H1 (cell line): Measurements from ENCODE around the gene S100A13. TPM values are rescaled to one million over a fixed set of nuclear protein-coding genes. Genes with fewer than 3 reads are reported as not detected.
"Not testable (repeated sequence)": the region's sequence is repeated elsewhere in the genome, so short reads cannot be mapped to it uniquely, and the experiment has no call there.

ENCODE experiments used
- CTCF ChIA-PET: fragments of 300-600 bp; sonication (Branson Sonifier 250); formaldehyde crosslinking; loops from one replicate; lab custom pipeline; 2021; ENCODE audit not compliant: partially characterized antibody; lab: Charles Lee
- POLR2A ChIA-PET: fragments of 300-600 bp; sonication (Branson Sonifier 250); formaldehyde crosslinking; loops from one replicate; lab custom pipeline; 2021; ENCODE audit warnings: inconsistent platforms; ENCODE audit not compliant: partially characterized antibody; lab: Charles Lee
- DNase-seq, 2 experiments: peaks; one replicate each; pipeline versions ENCODE4 v3.0.0 to v3.0.0-alpha.2; 2010 to 2022; ENCODE audit warnings: low spot score in 2 of 2, low read depth in 1 of 2, mixed read lengths in 1 of 2
- FAIRE-seq: peaks from 2 replicates; lab custom pipeline; 2011; peaks lifted over from hg19 to GRCh38; lab: Jason Lieb, UNC
- H2AFZ ChIP-seq: 2 replicates; pipeline ENCODE4 v1.8.1; 2012; ENCODE audit warnings: low read length, inconsistent platforms
- H2AK5ac ChIP-seq: 2 replicates; pipeline ENCODE4 v1.6.1; 2013; ENCODE audit warnings: low read depth, low read length
- H2BK120ac ChIP-seq: replicated peaks from 2 replicates; pipeline ENCODE3; 2013; ENCODE audit warnings: low read depth, low read length, inconsistent platforms
- H2BK12ac ChIP-seq: 2 replicates; pipeline ENCODE4 v1.6.1; 2013; ENCODE audit warnings: low read depth, low read length
- H2BK15ac ChIP-seq: 2 replicates; pipeline ENCODE4 v1.6.1; 2013; ENCODE audit warnings: low read length
- H2BK20ac ChIP-seq: 2 replicates; pipeline ENCODE4 v1.6.1; 2013; ENCODE audit warnings: low read length
- H2BK5ac ChIP-seq: 2 replicates; pipeline ENCODE4 v1.6.1; 2013; ENCODE audit warnings: low read depth, low read length
- H3K14ac ChIP-seq: 2 replicates; pipeline ENCODE4 v1.6.1; 2013; ENCODE audit warnings: inconsistent platforms; ENCODE audit not compliant: insufficient read length
- H3K18ac ChIP-seq: 2 replicates; pipeline ENCODE4 v1.6.1; 2013; ENCODE audit warnings: low read length; ENCODE audit errors: extremely low read depth
- H3K23ac ChIP-seq: 2 replicates; pipeline ENCODE4 v1.6.1; 2013; ENCODE audit warnings: inconsistent platforms; ENCODE audit not compliant: insufficient read length
- H3K23me2 ChIP-seq: 2 replicates; pipeline ENCODE4 v1.6.1; 2013; ENCODE audit warnings: low read depth, low read length
- H3K27ac ChIP-seq: 2 replicates; pipeline ENCODE4 v1.6.1; 2011; ENCODE audit warnings: low read depth, low read length, inconsistent platforms
- H3K27me3 ChIP-seq, 4 experiments: replicated peaks in 1 of 4; 1 replicate in 1 of 4; 2 replicates in 3 of 4; pipeline versions ENCODE4 v1.6.1 to v1.8.1; 2011 to 2013; ENCODE audit warnings: low read length in 3 of 4, mild to moderate bottlenecking in 3 of 4, inconsistent platforms in 2 of 4, mixed read lengths in 2 of 4, moderate library complexity in 1 of 4; ENCODE audit not compliant: control insufficient read depth in 3 of 4, insufficient read depth in 3 of 4; ENCODE audit errors: extremely low read depth in 1 of 4
- H3K36me3 ChIP-seq, 4 experiments: 2 replicates each; pipeline versions ENCODE4 v1.6.1 to v1.8.1; 2011 to 2013; ENCODE audit warnings: mild to moderate bottlenecking in 4 of 4, low read length in 3 of 4, moderate library complexity in 2 of 4, control low read depth in 1 of 4, inconsistent platforms in 1 of 4; ENCODE audit not compliant: insufficient read depth in 4 of 4, control insufficient read depth in 2 of 4
- H3K4ac ChIP-seq: replicated peaks from 2 replicates; pipeline ENCODE3; 2013; ENCODE audit warnings: low read length, low read depth, mixed read lengths, inconsistent platforms; ENCODE audit not compliant: insufficient read length
- H3K4me1 ChIP-seq, 4 experiments: replicated peaks in 1 of 4; 1 replicate in 1 of 4; 2 replicates in 3 of 4; pipeline versions ENCODE4 v1.6.1 to v1.8.1; 2011 to 2013; ENCODE audit warnings: low read length in 3 of 4, inconsistent platforms in 2 of 4, mixed read lengths in 1 of 4; ENCODE audit not compliant: insufficient read depth in 4 of 4, control insufficient read depth in 3 of 4
- H3K4me2 ChIP-seq, 2 experiments: 2 replicates each; pipeline versions ENCODE4 v1.6.1 to v1.8.1; 2011 to 2013; ENCODE audit warnings: low read depth in 2 of 2, low read length in 2 of 2, control low read depth in 1 of 2, inconsistent platforms in 1 of 2, mild to moderate bottlenecking in 1 of 2; ENCODE audit not compliant: insufficient read depth in 1 of 2
- H3K4me3 ChIP-seq, 4 experiments: fragments of 200-600, 300-600 bp in 1 of 4; sonication (generic), shearing (Covaris generic), sonication (Bioruptor Twin) in 1 of 4; 2 replicates each; pipeline versions ENCODE4 v1.5.1 to v1.8.1; 2011 to 2016; ENCODE audit warnings: low read length in 4 of 4, low read depth in 3 of 4, control low read depth in 2 of 4, inconsistent platforms in 2 of 4, mild to moderate bottlenecking in 2 of 4, mixed read lengths in 1 of 4, moderate library complexity in 1 of 4; ENCODE audit not compliant: insufficient read depth in 2 of 4; ENCODE audit errors: extremely low read depth in 1 of 4
- H3K56ac ChIP-seq: replicated peaks from 2 replicates; pipeline ENCODE3; 2013; ENCODE audit warnings: low read depth, mild to moderate bottlenecking, mixed read lengths, low read length, inconsistent platforms; ENCODE audit not compliant: insufficient read length
- H3K79me1 ChIP-seq: 2 replicates; pipeline ENCODE4 v1.6.1; 2013; ENCODE audit warnings: low read depth, low read length, control low read depth
- H3K79me2 ChIP-seq, 2 experiments: 2 replicates each; pipeline versions ENCODE4 v1.6.1 to v1.8.1; 2012 to 2013; ENCODE audit warnings: low read length in 2 of 2, mild to moderate bottlenecking in 2 of 2, inconsistent platforms in 1 of 2; ENCODE audit not compliant: insufficient read depth in 2 of 2, control insufficient read depth in 1 of 2
- H3K9ac ChIP-seq, 4 experiments: replicated peaks in 1 of 4; 1 replicate in 1 of 4; 2 replicates in 3 of 4; pipeline versions ENCODE4 v1.6.1 to v1.8.1; 2011 to 2013; ENCODE audit warnings: low read depth in 3 of 4, low read length in 3 of 4, control low read depth in 2 of 4, mild to moderate bottlenecking in 2 of 4, moderate library complexity in 2 of 4, inconsistent platforms in 1 of 4; ENCODE audit errors: extremely low read depth in 1 of 4
- H3K9me3 ChIP-seq, 2 experiments: 2 replicates each; pipeline versions ENCODE4 v1.6.1 to v1.8.1; 2012 to 2013; ENCODE audit warnings: mild to moderate bottlenecking in 2 of 2, moderate library complexity in 2 of 2, control low read depth in 1 of 2, inconsistent platforms in 1 of 2, low read depth in 1 of 2, low read length in 1 of 2, mixed read lengths in 1 of 2; ENCODE audit not compliant: insufficient read depth in 2 of 2
- H4K20me1 ChIP-seq, 2 experiments: replicated peaks in 1 of 2; 2 replicates each; pipeline versions ENCODE3 to v1.8.1; 2011 to 2013; ENCODE audit warnings: inconsistent platforms in 2 of 2, low read length in 2 of 2, mild to moderate bottlenecking in 1 of 2; ENCODE audit not compliant: insufficient read depth in 2 of 2, control insufficient read depth in 1 of 2
- H4K5ac ChIP-seq: 2 replicates; pipeline ENCODE4 v1.6.1; 2013; ENCODE audit warnings: low read length, low read depth, mixed read lengths, inconsistent platforms; ENCODE audit not compliant: insufficient read length
- H4K8ac ChIP-seq: 2 replicates; pipeline ENCODE4 v1.8.0; 2013; ENCODE audit warnings: mild to moderate bottlenecking, moderate library complexity, low read length, inconsistent platforms; ENCODE audit not compliant: insufficient read depth; ENCODE audit errors: extremely low read depth
- H4K91ac ChIP-seq: replicated peaks from 2 replicates; pipeline ENCODE3; 2013; ENCODE audit warnings: low read length, mixed read lengths, inconsistent platforms; ENCODE audit not compliant: insufficient read length
- SUZ12 ChIP-seq: fragments of 200-600 bp; sonication (generic); IDR thresholded peaks from 2 replicates; pipeline ENCODE4 v1.6.1; 2012; ENCODE audit warnings: mild to moderate bottlenecking, inconsistent platforms, low read length, moderate library complexity, mixed read lengths
- TCF12 ChIP-seq: IDR thresholded peaks from 2 replicates; pipeline ENCODE4 v1.6.1; 2011; ENCODE audit warnings: low read depth, mild to moderate bottlenecking, low read length
- TEAD4 ChIP-seq: IDR thresholded peaks from 2 replicates; pipeline ENCODE4 v1.6.1; 2012; ENCODE audit warnings: low read depth, low read length, inconsistent platforms, mixed read lengths
- WGBS, 2 experiments: shearing (Covaris generic) in 1 of 2; methylation state at CpG; one replicate each; pipeline versions ENCODE4 v1.1.6 to v1.1.7; 2013 to 2015; ENCODE audit warnings: low lambda C conversion rate in 2 of 2, mixed read lengths in 2 of 2, inconsistent platforms in 1 of 2, low coverage in 1 of 2, missing lambda C conversion rate in 1 of 2; ENCODE audit not compliant: insufficient replicate concordance in 2 of 2, insufficient coverage in 1 of 2, insufficient read length in 1 of 2; ENCODE audit errors: extremely low coverage in 1 of 2, missing lambda C conversion rate in 1 of 2; 5-methylcytosine and 5-hydroxymethylcytosine counted together
- polyA plus RNA-seq, 7 experiments: library from polyadenylated mRNA; depleted of rRNA in 3 of 7; stranded (reverse) in 5 of 7; unstranded in 2 of 7; fragments of >200 nt in 5 of 7; fragments of 200-250 nt in 2 of 7; gene quantifications; 1 replicate in 5 of 7; 2 replicates in 1 of 7; 4 replicates in 1 of 7; pipeline versions ENCODE4 v1.2.1 to v1.2.3, GENCODE V29; 2011 to 2013; ENCODE audit warnings: missing spikeins in 2 of 7, mixed read lengths in 2 of 7
- total RNA-seq: library from RNA; stranded (reverse); fragmentation: NEBNext Ultra II Directional; extraction: Animal tissue kit (Norgen Biotek cat#: 25700); gene quantifications from 2 replicates; pipeline ENCODE4 v1.2.1, GENCODE V29; 2021

S100A13 gene
- total and polyA plus RNA-seq, 2 of the 8 experiments (the other 6 are each of a cell fraction or from before 2014, with no cell fraction given) = 63.6 to 127 TPM

- no peak for TF ChIP-seq TCF12
- TF ChIP-seq TEAD4 = no peak
- no peak for TF ChIP-seq SUZ12
Observed at GRCh38 chr1:153588482-153588881, 38.8 kb downstream of the S100A13 start (continued).

GRCh38 chr1:153588033-153588432 is 39.3 kb downstream of the S100A13 start:
- H4K5ac ChIP-seq, H3K9me3 ChIP-seq, H3K4me1 ChIP-seq, H3K18ac ChIP-seq, H2BK5ac ChIP-seq, H3K27ac ChIP-seq, H3K36me3 ChIP-seq, H4K8ac ChIP-seq, H3K4me2 ChIP-seq, H3K27me3 ChIP-seq, H2AFZ ChIP-seq, H3K79me1 ChIP-seq, H3K23ac ChIP-seq, H3K56ac ChIP-seq, H3K4ac ChIP-seq, H4K91ac ChIP-seq, FAIRE-seq, H2BK120ac ChIP-seq, H2BK20ac ChIP-seq, H2BK12ac ChIP-seq, H3K23me2 ChIP-seq, DNase-seq, CTCF ChIA-PET, H3K79me2 ChIP-seq, H2AK5ac ChIP-seq, H3K4me3 ChIP-seq, H3K14ac ChIP-seq, H3K9ac ChIP-seq, H2BK15ac ChIP-seq, H4K20me1 ChIP-seq: not testable (repeated sequence)
- 96% methylated on average over 10 of the region's 10 CpGs; no CpG with 5 or more reads in 1 of the 2 experiments for WGBS, 2 experiments
- POLR2A ChIA-PET = interaction anchor here (0.6 to 1.3 kb wide), 4 partner anchors 9 to 1382 kb away, joined by 3 to 4 read pairs (median 3); no protein-coding TSS in a partner anchor
